GM21619 (cell line): ENCODE measurements around the gene FUT1.
"Not testable (repeated sequence)": the region's sequence is repeated elsewhere in the genome, so short reads cannot be mapped to it uniquely, and the experiment has no call there.

ENCODE experiments used
- ATAC-seq: cut with Tn5 transposase; IDR thresholded peaks from one replicate; pipeline ENCODE4 v1.9.1; 2021; ENCODE audit not compliant: unreplicated experiment

The FUT1 gene

DNA sequence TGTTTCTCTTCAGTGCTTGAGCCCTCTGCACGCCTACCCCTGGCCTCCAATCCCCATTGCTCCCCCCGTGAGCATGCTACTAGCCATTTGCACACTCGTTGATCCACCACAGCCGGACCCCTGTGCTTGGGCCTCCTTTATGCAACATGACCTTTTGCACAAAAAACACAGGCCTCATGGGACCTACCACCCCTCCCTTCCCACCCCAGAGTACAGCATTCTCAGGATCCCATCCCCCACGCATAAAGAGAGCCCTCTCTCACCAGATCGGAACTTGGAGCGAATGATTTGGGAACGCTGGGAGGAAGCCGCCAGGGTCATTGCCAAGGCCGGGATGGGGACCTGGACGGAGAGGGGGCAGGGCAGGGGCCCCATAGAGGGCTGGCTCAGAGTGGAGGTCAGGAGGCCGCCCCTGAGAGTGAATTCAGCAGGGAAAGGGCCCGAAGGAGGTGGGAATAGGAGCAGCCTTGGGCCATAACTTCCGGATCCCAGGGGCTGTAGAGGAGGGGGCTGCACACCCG lies 33.7 kb downstream of the FUT1 start:
- ATAC-seq = no peak

DNA sequence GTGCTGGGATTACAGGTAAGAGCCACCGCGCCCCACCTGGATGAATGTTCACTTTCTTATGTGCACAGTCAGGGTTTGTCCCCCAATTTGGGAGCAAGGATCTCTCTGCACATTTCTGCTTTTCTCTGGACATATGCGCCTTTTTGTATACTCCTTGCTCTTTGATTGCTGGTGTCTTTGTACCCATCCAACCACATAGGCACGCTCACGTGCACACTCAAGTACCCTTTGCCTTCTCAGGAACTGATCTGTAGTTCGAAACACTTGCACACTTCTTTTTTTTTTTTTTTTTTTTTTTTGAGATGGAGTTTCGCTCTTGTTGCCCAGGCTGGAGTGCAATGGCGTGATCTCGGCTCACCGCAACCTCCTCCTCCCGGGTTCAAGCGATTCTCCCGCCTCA lies 34.3 kb downstream of the FUT1 start:
- not testable (repeated sequence) for ATAC-seq

DNA sequence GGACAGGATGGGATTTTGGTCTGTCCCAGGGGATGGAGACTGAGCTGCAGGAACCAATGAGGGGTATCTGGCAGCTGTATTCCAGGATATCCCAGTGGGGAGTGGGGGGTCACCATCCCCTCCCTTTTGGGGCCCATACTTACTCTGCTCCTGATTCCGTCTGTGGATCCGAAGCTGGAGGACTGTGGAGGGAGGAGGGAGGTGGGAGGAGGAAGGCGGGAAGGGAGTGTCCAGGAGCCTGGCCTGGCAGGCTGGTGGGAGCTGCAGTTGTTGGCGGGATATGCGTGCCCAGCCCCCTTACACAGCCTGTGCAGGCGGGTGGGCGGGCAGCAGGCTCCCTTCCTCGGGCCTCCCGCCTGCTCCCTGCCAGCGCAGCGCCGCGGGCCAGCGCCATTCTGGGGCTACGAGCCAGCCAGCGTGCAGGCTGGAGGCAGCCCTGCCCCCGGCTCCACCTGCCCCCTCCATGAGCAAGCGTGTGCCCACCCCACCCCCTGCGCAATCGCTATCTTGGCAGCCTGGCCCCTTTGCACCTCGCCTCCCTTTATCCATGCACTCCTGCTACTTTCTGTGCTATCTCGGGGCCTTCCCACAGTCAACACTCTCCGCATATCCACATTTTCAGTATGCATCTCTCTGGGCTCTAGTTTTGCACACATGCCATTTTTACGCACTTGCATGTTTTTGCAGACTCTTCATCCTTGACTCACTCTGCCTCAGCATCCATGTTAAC lies 35.7 kb downstream of the FUT1 start:
- ATAC-seq = no peak

DNA sequence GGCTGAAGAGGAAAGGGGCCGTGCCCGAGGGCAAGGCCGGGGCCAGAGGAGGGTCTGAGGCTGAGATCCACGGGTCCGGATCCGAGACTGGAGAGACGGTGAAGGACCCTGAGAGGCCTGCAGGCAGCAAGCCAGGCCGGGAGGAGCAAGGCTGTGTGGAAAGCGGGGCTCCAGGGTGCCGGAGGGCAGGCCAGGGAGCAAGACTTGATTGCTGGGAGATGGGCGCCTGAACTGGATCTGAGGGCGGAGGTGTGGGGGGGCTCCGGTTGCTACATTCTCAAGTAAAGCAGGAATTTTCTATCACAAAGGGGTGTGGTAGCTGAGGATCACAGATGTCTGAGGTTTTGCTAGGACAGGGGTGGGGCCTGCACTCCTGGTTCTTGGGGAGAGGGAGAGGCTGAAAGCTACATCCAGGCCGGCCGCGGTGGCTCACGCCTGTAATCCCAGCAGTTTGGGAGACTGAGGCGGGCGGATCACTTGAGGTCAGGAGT lies 36.7 kb downstream of the FUT1 start:
- no peak for ATAC-seq

DNA sequence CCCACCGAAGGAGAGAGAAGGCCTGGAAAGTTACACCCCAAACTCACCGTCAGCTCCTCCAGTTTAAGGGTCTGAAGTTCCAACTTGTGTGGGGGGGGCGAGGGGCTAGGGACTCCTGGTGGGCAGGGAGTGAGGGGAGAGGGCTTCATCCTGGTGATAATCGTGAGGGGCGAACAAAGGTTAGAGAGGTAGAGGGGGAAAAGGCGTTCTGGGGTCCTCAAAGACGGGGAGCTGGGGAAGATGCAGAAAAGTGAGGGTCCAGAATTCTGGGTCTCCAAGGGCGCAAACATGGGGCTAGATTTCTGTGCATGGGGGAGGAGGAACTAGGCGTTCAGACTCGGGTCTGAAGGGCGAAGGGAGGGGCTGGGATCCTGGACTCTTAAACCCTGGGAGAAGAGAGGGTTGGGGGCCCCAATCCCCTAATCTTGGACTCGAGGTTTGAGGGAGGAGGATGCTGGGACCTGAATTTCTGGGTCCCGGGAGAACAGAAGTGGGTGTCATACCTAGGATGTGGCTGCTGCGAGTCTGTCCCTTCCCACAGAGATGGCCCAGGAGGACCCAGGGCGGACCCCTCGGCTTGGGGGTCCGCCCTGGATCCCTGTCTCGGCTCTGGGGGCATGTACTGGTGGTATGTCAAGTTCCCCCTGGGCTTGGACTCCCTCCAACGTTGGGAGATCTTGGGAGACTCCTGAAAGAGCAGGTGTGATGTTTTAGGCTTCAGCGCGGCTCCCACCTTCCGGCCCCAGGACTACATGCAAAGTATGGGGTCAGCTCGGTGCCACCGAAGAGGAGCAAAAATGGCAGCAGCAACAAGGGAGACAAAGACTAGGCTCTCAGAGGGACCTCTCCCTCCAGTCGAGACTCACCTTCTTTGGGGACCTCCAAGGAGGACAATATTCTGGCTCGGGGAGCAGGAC lies 37.4 kb downstream of the FUT1 start:
- ATAC-seq = no peak

DNA sequence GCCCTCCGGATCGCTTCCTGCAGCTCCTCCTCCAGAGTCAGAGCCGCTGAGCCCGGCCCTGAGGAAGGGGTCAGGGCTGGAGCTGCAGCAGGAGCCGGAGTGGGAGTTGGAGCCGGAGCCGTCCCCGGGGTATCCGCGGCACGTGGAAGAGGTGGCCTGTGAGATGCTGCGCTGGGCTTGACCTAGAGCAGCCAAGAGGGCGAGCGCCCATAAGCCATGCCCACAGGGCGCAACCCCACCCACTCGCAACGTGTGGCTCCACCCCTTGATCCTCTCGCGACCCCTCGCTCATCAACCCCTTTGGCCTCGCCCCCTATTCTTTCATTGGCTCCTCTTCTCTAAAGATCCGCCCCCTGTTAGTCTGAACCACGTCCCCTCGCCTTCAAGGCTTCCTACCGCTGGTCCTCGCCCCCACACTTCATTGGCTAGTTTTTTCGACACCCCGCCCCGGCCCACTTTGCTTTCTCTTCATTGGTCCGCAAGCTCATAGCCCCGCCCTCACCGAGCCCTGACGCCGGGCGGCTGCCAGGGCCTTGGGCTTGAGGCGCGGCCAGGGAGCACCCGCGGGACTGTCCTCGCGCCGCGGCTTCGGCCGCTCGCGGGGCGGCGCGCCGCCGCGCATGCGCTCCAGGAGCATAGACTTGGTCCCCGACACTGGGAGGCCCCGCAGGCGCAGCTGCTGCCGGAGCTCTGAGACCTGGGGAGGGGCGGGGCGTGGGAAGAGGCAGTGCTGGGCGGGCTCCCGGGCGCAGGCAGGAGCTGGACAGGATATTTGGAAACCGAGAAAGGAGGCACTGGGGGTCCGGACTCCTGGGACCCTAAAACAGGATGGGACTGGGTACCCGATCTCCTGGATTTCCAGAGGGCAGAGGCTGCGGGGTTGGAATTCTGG lies 38.3 kb downstream of the FUT1 start:
- peak; percentile 85 for ATAC-seq

DNA sequence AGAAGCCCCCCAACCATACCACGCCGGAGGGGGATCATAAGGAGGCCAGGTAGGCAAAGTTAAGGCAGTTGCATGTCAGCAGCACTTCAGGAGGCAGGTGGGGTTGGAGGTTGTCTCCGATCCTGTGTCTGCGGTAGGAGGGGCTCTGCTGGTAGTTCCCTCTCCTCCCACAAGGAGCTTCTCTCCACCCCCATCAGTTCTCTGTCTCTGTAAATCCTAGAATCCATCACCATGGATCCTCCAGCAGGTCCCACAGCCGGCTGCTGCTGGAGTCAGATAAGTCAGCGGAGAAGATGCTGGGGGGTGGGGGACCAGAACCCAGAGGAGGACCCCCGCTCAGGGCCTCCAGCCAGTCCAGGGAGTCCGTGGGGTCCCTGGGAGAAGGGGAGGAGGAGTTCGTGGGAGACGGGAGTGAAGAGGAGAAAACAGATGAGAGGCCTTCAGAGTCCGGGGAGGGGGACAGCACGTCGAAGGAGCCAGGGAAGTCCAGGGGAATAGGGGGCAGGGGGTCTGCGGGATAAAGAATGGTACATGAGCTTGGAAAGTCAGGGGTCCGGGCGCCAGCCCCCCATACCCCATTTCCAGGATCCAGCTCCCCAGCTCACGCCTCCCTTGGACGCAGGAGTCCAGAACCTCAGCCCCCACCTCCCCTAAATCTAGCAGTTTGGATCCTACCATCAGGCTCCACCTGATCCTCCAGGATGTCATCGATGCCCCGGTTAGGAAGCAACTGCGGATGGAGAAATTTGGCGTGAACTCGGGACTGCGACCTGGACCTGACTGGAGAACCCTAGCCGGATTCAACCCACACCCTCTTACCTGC lies 39.2 kb downstream of the FUT1 start:
- ATAC-seq = no peak

DNA sequence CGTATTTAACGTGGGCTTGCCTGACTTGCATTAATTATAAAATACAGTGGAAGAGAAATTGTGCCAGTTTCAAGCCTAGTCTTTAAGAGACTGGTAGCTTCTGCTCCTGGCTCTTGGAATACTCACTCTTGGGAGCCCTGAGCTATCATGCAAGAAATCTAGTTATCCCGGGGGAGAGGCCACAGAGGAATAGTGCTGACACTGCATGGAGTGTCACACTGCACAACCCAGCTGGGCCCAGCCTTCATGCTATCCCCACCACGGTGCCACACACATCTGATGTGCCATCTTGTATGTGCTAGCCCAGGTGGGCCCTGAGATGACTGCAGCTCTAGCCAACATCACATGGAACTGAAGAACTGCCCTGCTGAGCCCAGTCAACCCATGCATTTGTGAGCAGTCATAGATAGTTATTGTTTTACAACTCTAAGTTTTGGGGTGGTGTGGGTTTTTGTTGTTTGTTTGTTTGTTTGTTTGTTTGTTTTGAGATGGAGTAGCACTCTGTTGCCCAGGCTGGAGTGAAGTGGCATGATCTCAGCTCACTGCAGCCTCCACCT lies 41.3 kb downstream of the FUT1 start:
- ATAC-seq = no peak

DNA sequence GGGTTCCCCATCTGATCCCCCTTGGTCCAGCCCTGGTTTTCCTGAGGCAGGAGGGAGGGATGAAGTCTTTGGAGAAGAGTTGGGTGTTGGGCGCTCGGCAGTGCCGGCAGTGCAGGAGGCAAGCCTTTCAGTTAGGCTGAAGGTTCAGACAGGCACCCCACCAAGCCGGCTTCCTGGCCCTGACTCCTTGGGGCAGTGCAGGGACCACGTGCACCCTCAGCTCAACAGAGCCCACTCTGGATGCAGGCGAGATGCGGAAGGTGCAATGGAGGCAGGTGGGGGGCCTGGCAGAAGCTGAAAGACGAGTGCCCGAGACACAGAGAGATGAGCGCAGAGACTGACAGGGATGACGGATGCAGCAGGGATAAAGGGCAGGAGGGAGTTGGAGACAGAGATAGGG lies 44.0 kb downstream of the FUT1 start:
- no peak for ATAC-seq

DNA sequence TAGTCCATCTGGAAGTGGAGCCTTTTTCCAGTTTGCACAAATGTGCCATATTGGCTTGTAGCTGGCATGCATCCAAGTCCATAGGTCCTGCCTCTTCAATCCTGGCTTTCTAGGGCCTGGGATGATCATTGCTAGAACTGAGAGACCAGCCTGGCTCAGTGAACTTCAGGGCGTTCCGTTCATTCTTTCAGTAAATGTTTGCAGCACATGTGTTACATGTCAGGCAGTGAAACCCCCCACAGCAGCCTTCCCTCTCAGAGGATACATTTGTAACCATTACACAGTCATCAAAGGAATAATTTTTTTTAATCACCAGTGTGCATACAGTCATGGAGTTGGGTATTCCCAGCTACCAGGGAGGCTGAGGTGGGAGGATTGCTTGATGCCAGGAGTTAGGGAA lies 47.0 kb downstream of the FUT1 start:
- no peak for ATAC-seq

DNA sequence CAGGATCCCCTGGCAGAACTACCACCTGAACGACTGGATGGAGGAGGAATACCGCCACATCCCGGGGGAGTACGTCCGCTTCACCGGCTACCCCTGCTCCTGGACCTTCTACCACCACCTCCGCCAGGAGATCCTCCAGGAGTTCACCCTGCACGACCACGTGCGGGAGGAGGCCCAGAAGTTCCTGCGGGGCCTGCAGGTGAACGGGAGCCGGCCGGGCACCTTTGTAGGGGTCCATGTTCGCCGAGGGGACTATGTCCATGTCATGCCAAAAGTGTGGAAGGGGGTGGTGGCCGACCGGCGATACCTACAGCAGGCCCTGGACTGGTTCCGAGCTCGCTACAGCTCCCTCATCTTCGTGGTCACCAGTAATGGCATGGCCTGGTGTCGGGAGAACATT lies 49.1 kb downstream of the FUT1 start:
- no peak for ATAC-seq

DNA sequence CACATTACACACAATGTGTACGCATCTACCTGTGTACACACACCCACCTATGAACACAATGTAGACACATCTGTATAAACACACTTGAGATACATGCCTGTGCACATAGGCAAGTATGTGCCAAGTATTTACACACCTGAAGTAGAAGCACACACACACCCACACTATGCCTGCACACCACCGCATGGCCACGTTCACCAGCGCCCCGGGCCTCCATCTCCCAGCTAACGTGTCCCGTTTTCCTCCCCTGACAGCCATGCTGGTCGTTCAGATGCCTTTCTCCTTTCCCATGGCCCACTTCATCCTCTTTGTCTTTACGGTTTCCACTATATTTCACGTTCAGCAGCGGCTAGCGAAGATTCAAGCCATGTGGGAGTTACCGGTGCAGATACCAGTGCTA lies 49.7 kb downstream of the FUT1 start:
- ATAC-seq = no peak

DNA sequence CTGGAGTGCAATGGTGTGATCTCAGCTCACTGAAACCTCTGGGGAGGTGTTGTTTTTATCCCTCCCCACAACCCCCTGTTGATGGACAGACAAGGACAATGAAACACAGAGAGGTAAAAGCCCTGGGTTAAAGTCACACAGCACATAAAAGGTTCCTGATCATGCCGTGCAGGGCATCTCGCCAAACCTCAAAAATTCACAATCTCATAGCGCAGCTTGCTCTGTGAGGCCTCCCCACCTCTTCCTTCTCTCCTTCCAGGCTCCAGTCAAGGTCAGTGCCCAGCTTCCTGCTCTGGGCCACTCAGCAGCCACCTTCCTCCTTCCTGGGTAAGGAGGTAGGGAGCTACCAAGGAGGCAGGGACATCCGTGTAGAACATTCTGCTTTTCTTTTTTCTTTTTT lies 54.4 kb downstream of the FUT1 start:
- ATAC-seq = no peak
